ENCODE measurements around the gene GPR68. TPM values are rescaled to one million over a fixed set of nuclear protein-coding genes. Genes with fewer than 3 reads are reported as not detected.

GPR68 gene
- total RNA-seq, 5 donors from 2014 or later (not counting 1 experiment from before 2014, with no cell fraction given), result 3.0 to 16.4 (median 10.0) TPM

DNA sequence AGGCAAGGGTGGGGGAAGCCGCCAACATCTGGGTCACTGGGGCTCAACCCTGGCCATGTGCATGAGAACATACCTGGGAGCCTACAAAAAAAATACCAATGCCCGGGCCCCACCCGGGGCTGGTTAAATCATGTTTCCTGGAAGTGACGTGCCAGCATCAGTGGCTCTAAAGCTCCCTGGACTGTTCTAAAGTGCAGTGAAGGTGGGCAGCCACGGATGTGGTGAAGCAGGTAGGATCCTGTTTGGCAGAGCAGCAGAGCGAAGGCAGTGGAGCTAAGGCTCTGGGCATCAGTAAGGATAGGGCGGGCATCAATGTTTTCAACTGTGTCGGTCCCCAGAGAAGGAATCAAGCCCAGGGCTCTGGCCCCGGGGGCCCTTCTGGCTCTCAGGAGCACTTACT is 525 bp upstream of the GPR68 start:
- peak overlapping the region; percentile 89 to 90 for H3K27ac Mint-ChIP-seq
- H3K27me3 ChIP-seq (replicated peaks in 1 of 2; ENCODE audit: control insufficient read depth in 2 of 2, extremely low read depth in 1 of 2, insufficient read depth in 2 of 2, low read length in 1 of 2), result no peaks in the 10 kb centered on the region
- ATAC-seq (replicated peaks in 1 of 4), result peak; percentile 27 to 58 (median 48)
- CTCF ChIA-PET, result interaction anchor here in 1 of 2 donors (1.0 to 1.7 kb wide), 2 partner anchors 18 to 72 kb away, joined by 3 to 6 read pairs; no protein-coding TSS in a partner anchor
- DNase-seq, result peak in 34 of 35 experiments; percentile 60 to 87 (median 75)
- peaks cover 0 to 3% of the 10 kb centered on the region in 2 donors for H3K36me3 ChIP-seq (ENCODE audit: control insufficient read depth in 2 of 2, extremely low read depth in 1 of 2, insufficient read depth in 1 of 2, low read length in 1 of 2)
- WGBS (ENCODE audit: insufficient coverage), result 2% methylated on average over 5 of the region's 9 CpGs
- peaks cover 50 to 96% of the 10 kb centered on the region in 2 experiments for H3K4me1 ChIP-seq (ENCODE audit: control insufficient read depth in 1 of 2, extremely low read depth in 1 of 2, insufficient read depth in 2 of 2, low read length in 2 of 2)
- POLR2A ChIA-PET, result interaction anchor here (0.5 to 1.3 kb wide), 3 partner anchors 34 to 159 kb away, joined by 3 to 6 read pairs (median 6); no protein-coding TSS in a partner anchor
- no peaks in the 10 kb centered on the region for H3K9me3 ChIP-seq
- H3K27me3 Mint-ChIP-seq, result no peaks in the 10 kb centered on the region
- peaks cover 14% of the 10 kb centered on the region for H3K36me3 Mint-ChIP-seq
- peaks cover 0 to 4% (median 4%) of the 10 kb centered on the region in 3 donors for H3K9me3 Mint-ChIP-seq
- H3K27ac ChIP-seq (ENCODE audit: low read length), result peak overlapping the region; percentile 99
- peak overlapping the region; percentile 82 to 86 (median 85) for H3K4me3 Mint-ChIP-seq
- peak overlapping the region in 1 of 2 donors; percentile 54 for H3K4me3 ChIP-seq (ENCODE audit: control insufficient read depth in 1 of 2, extremely low read depth in 1 of 2, low read length in 1 of 2)
- H3K4me1 Mint-ChIP-seq, result peaks cover 86 to 93% (median 86%) of the 10 kb centered on the region in 3 donors

DNA sequence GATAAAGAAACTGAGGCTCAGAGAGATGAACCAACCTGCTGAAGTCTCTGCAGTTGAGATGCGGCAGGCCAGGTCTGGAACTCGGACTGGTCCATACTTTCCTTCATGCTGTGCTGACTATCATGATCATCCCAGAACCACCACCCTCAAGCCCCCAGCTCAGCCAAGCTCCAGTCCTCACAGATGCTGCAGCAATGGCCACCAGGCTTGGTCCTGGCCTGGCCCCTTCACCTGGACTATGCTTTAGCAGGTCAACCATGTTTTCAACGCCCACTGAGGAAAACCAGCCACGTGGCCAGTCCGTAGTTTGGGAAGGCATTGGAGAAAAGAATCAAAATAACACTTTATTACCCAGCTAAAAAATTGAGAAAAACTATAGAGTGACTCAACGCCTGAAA is 1.4 kb downstream of the GPR68 start:
- Histone ChIP-seq H3K9me3 (no peaks in the 10 kb centered on the region), H3K4me3 (ENCODE audit: control insufficient read depth in 1 of 2, extremely low read depth in 1 of 2, low read length in 1 of 2) (peak overlapping the region; percentile 46 to 54), H3K27me3 (replicated peaks in 1 of 2; ENCODE audit: control insufficient read depth in 2 of 2, extremely low read depth in 1 of 2, insufficient read depth in 2 of 2, low read length in 1 of 2) (no peaks in the 10 kb centered on the region), H3K4me1 (ENCODE audit: control insufficient read depth in 1 of 2, extremely low read depth in 1 of 2, insufficient read depth in 2 of 2, low read length in 2 of 2) (peaks cover 49 to 94% of the 10 kb centered on the region in 2 experiments), H3K27ac (ENCODE audit: low read length) (peak overlapping the region; percentile 99), H3K36me3 (ENCODE audit: control insufficient read depth in 2 of 2, extremely low read depth in 1 of 2, insufficient read depth in 1 of 2, low read length in 1 of 2) (peaks cover 0 to 3% of the 10 kb centered on the region in 2 donors)
- CTCF ChIA-PET, result interaction anchor here in 1 of 2 donors (0.5 to 1.5 kb wide), 8 partner anchors 10 to 632 kb away, joined by 3 to 7 read pairs (median 4); no protein-coding TSS in a partner anchor
- POLR2A ChIA-PET, result interaction anchor here (0.5 to 1.7 kb wide), 7 partner anchors 9 to 860 kb away, joined by 3 to 7 read pairs (median 3); no protein-coding TSS in a partner anchor
- Mint-ChIP-seq H3K4me3 (peak overlapping the region; percentile 82 to 86 (median 85)), H3K27me3 (no peaks in the 10 kb centered on the region), H3K27ac (peak overlapping the region; percentile 89 to 90), H3K4me1 (peaks cover 92 to 98% (median 93%) of the 10 kb centered on the region in 3 donors), H3K36me3 (peaks cover 14% of the 10 kb centered on the region), H3K9me3 (peaks cover 0 to 4% (median 4%) of the 10 kb centered on the region in 3 donors)
- no peak for ATAC-seq (replicated peaks in 1 of 4)
- 46% methylated on average over 3 of the region's 6 CpGs for WGBS (ENCODE audit: insufficient coverage)
- no peak for DNase-seq

DNA sequence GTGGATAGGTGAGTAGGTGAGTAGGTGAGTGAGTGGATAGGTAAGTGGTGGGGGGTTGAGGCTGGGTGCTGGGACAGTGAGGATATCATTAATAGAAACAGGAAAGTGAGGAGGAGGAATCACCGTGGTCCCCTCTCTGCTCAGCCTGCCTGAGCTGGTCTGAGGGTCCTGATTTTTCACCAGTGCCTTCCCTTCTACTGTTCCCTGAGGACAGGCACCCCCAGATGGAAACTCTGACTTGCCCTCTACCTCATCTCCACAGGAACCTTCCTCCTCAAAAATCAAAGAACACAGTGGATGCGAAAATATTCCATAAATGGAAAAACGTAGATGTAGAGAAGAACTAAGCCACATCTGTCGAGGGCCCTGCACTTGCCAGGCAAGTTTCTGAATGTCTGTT is 1.9 kb downstream of the GPR68 start:
- Mint-ChIP-seq H3K27me3 (no peaks in the 10 kb centered on the region), H3K9me3 (peaks cover 0 to 4% (median 4%) of the 10 kb centered on the region in 3 donors), H3K36me3 (peaks cover 17% of the 10 kb centered on the region), H3K4me1 (peaks cover 92 to 98% (median 94%) of the 10 kb centered on the region in 3 donors), H3K27ac (peak overlapping the region; percentile 89 to 90), H3K4me3 (peak overlapping the region; percentile 82 to 86 (median 85))
- DNase-seq (no peak), ATAC-seq (replicated peaks in 1 of 4) (no peak)
- H3K27ac ChIP-seq (ENCODE audit: low read length), result peak overlapping the region; percentile 99
- H3K27me3 ChIP-seq (replicated peaks in 1 of 2; ENCODE audit: control insufficient read depth in 2 of 2, extremely low read depth in 1 of 2, insufficient read depth in 2 of 2, low read length in 1 of 2), result no peaks in the 10 kb centered on the region
- H3K9me3 ChIP-seq, result no peaks in the 10 kb centered on the region
- ChIA-PET POLR2A (interaction anchor here in 1 of 2 donors (1.1 kb wide), 1 partner anchor 10 kb away, joined by 3 read pairs; no protein-coding TSS in a partner anchor), CTCF (interaction anchor here in 1 of 2 donors (0.8 to 1.5 kb wide), 5 partner anchors 10 to 48 kb away, joined by 3 to 6 read pairs (median 4); no protein-coding TSS in a partner anchor)
- H3K36me3 ChIP-seq (ENCODE audit: control insufficient read depth in 2 of 2, extremely low read depth in 1 of 2, insufficient read depth in 1 of 2, low read length in 1 of 2), result peaks cover 0 to 3% of the 10 kb centered on the region in 2 donors
- 20% methylated on average over 1 of the region's 4 CpGs for WGBS (ENCODE audit: insufficient coverage)
- H3K4me1 ChIP-seq (ENCODE audit: control insufficient read depth in 1 of 2, extremely low read depth in 1 of 2, insufficient read depth in 2 of 2, low read length in 2 of 2), result peaks cover 49 to 89% of the 10 kb centered on the region in 2 experiments
- H3K4me3 ChIP-seq (ENCODE audit: control insufficient read depth in 1 of 2, extremely low read depth in 1 of 2, low read length in 1 of 2), result peak overlapping the region; percentile 46 to 54

DNA sequence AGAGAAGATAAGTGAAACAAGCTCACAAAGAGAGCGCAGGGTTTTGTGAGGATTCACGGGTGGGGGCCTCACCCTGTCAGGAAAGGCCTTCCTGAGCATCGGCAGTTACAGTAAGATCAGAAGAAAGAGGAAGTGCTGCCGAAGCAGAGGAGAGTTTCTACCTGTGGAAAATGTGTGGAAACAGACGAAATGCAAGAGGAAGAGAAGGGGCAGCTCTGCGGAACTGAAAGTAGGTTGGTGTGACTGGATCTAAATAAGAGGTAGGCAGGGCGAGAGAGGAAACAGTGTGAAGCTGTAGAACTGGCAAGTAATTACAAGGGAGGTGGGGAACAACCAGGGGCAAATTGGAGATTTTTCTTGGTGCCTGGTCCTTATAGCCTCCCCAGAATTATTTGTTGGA is 2.6 kb downstream of the GPR68 start:
- H3K4me3 Mint-ChIP-seq, result peak overlapping the region; percentile 82 to 86 (median 85)
- H3K9me3 ChIP-seq, result no peaks in the 10 kb centered on the region
- peaks cover 0 to 3% of the 10 kb centered on the region in 2 donors for H3K36me3 ChIP-seq (ENCODE audit: control insufficient read depth in 2 of 2, extremely low read depth in 1 of 2, insufficient read depth in 1 of 2, low read length in 1 of 2)
- peak in 1 of 4 experiments; percentile 12 for ATAC-seq (replicated peaks in 1 of 4)
- DNase-seq, result peak in 4 of 35 experiments; percentile 35 to 66 (median 38)
- peak overlapping the region; percentile 89 to 90 for H3K27ac Mint-ChIP-seq
- WGBS (ENCODE audit: insufficient coverage), result 2% methylated on average over 7 of the region's 7 CpGs
- peaks cover 89 to 96% (median 91%) of the 10 kb centered on the region in 3 donors for H3K4me1 Mint-ChIP-seq
- H3K27ac ChIP-seq (ENCODE audit: low read length), result peak overlapping the region; percentile 99
- H3K27me3 Mint-ChIP-seq, result no peaks in the 10 kb centered on the region
- peaks cover 49 to 85% of the 10 kb centered on the region in 2 experiments for H3K4me1 ChIP-seq (ENCODE audit: control insufficient read depth in 1 of 2, extremely low read depth in 1 of 2, insufficient read depth in 2 of 2, low read length in 2 of 2)
- no peaks in the 10 kb centered on the region for H3K9me3 Mint-ChIP-seq
- no peaks in the 10 kb centered on the region for H3K27me3 ChIP-seq (replicated peaks in 1 of 2; ENCODE audit: control insufficient read depth in 2 of 2, extremely low read depth in 1 of 2, insufficient read depth in 2 of 2, low read length in 1 of 2)
- H3K36me3 Mint-ChIP-seq, result peaks cover 13% of the 10 kb centered on the region
- H3K4me3 ChIP-seq (ENCODE audit: control insufficient read depth in 1 of 2, extremely low read depth in 1 of 2, low read length in 1 of 2), result peak overlapping the region; percentile 44 to 54
- ChIA-PET CTCF (interaction anchor here (0.6 to 0.8 kb wide), 4 partner anchors 10 to 173 kb away, joined by 3 to 6 read pairs (median 3); no protein-coding TSS in a partner anchor), POLR2A (interaction anchor here (0.6 to 1.5 kb wide), 3 partner anchors 8 to 493 kb away, joined by 3 to 4 read pairs (median 3); no protein-coding TSS in a partner anchor)

DNA sequence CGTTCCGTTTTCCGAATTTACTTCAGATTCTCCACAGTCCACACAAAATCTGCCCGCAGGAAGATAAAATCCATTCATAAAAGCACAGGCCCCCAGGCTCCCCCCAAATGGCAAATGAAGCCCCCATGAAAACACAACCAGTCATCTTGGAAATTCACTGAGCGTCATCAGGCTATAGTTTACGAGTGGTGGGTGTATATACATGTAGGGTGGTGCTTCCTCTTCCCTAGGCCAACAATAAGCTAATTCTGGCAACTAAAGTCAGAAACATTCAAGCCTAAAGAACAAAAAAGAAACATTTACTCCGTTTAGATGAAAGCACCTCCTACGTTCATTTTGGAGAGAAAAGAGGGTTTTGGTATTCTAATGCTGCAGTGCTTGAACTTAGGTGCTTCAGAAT is 5.8 kb downstream of the GPR68 start:
- Mint-ChIP-seq H3K27me3 (no peaks in the 10 kb centered on the region), H3K27ac (peak overlapping the region; percentile 77 to 84), H3K36me3 (peaks cover 31% of the 10 kb centered on the region), H3K4me3 (peak overlapping the region in 1 of 3 donors; percentile 49), H3K4me1 (peaks cover 74 to 82% (median 79%) of the 10 kb centered on the region in 3 donors), H3K9me3 (no peaks in the 10 kb centered on the region)
- POLR2A ChIA-PET, result interaction anchor here (0.9 to 1.1 kb wide), 2 partner anchors 8 to 13 kb away, joined by 3 read pairs; no protein-coding TSS in a partner anchor
- no peak for ATAC-seq (replicated peaks in 1 of 4)
- H3K4me3 ChIP-seq (ENCODE audit: control insufficient read depth in 1 of 2, extremely low read depth in 1 of 2, low read length in 1 of 2), result no peak overlapping the region
- WGBS (ENCODE audit: insufficient coverage), result 89% methylated on average over 4 of the region's 8 CpGs
- CTCF ChIA-PET, result no interaction called here
- H3K36me3 ChIP-seq (ENCODE audit: control insufficient read depth in 2 of 2, extremely low read depth in 1 of 2, insufficient read depth in 1 of 2, low read length in 1 of 2), result peaks cover 0 to 14% of the 10 kb centered on the region in 2 donors
- no peaks in the 10 kb centered on the region for H3K9me3 ChIP-seq
- H3K27ac ChIP-seq (ENCODE audit: low read length), result peak overlapping the region; percentile 28
- no peaks in the 10 kb centered on the region for H3K27me3 ChIP-seq (replicated peaks in 1 of 2; ENCODE audit: control insufficient read depth in 2 of 2, extremely low read depth in 1 of 2, insufficient read depth in 2 of 2, low read length in 1 of 2)
- H3K4me1 ChIP-seq (ENCODE audit: control insufficient read depth in 1 of 2, extremely low read depth in 1 of 2, insufficient read depth in 2 of 2, low read length in 2 of 2), result peaks cover 24 to 73% of the 10 kb centered on the region in 2 experiments
- no peak for DNase-seq

DNA sequence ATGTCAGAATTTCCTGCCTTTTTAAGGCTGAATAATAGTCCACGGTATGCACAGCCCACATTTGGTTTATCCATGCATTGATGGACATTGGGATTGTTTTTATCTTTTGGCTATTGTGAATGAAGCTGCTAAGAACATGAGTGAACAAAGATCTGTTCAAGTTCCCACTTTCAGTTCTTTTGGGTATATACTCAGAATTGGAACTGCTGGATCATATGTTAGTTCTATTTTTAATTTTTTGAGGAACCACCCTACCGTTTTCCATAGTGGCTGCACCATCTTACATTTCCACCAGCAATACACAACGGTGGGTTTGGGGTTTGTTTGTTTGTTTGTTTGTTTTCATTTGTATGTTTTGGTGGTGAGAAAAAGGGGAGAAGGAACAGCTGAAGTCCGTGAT is 6.4 kb downstream of the GPR68 start:
- CTCF ChIA-PET, result no interaction called here
- WGBS (ENCODE audit: insufficient coverage), result 100% methylated on average over 1 of the region's 4 CpGs

More for the DNA sequence above, 6.4 kb downstream of the GPR68 start:
- Histone ChIP-seq H3K9me3 (no peaks in the 10 kb centered on the region), H3K4me3 (ENCODE audit: control insufficient read depth in 1 of 2, extremely low read depth in 1 of 2, low read length in 1 of 2) (no peak overlapping the region), H3K27me3 (replicated peaks in 1 of 2; ENCODE audit: control insufficient read depth in 2 of 2, extremely low read depth in 1 of 2, insufficient read depth in 2 of 2, low read length in 1 of 2) (no peaks in the 10 kb centered on the region), H3K36me3 (ENCODE audit: control insufficient read depth in 2 of 2, extremely low read depth in 1 of 2, insufficient read depth in 1 of 2, low read length in 1 of 2) (peaks cover 0 to 14% of the 10 kb centered on the region in 2 donors), H3K27ac (ENCODE audit: low read length) (no peak overlapping the region), H3K4me1 (ENCODE audit: control insufficient read depth in 1 of 2, extremely low read depth in 1 of 2, insufficient read depth in 2 of 2, low read length in 2 of 2) (peaks cover 20 to 73% of the 10 kb centered on the region in 2 experiments)
- Mint-ChIP-seq H3K27ac (peak overlapping the region; percentile 77 to 84), H3K9me3 (no peaks in the 10 kb centered on the region), H3K4me1 (peaks cover 68 to 82% (median 73%) of the 10 kb centered on the region in 3 donors), H3K36me3 (peaks cover 31% of the 10 kb centered on the region), H3K27me3 (no peaks in the 10 kb centered on the region), H3K4me3 (no peak overlapping the region)
- ATAC-seq (replicated peaks in 1 of 4), result no peak
- no peak for DNase-seq
- POLR2A ChIA-PET, result interaction anchor here (0.9 to 1.1 kb wide), 2 partner anchors 8 to 14 kb away, joined by 3 read pairs; no protein-coding TSS in a partner anchor

Measured in T-cell (primary cell).